Measurements from ENCODE around the gene MYO3B.
A peak's percentile ranks its signal among the peaks of the same experiment; 100 is the strongest.

The MYO3B gene

GRCh38 chr2:170306293-170306873, 128.4 kb downstream of the MYO3B start:
- no peak for DNase-seq

DNA sequence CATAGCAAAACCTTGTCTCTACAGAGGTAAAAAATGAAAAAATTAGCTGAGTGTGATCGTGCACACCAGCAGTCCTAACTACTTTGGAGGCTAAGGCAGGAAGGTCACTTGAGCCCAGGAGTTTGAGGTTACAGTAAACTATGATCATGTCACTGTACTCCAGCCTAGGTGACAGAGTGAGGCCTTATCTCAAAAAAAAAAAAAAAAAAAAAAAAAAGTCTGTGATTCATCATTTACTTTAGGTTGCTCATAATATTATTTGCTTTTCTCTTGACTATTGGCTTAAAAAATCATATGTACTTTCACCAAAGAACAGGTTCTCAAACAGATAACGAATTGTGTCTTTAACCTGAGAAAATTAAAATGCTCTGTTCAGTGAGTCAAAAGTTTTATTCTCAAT, 129.1 kb downstream of the MYO3B start:
- DNase-seq, result no peak

- DNase-seq, result no peak
These were observed 129.8 kb downstream of the MYO3B start for GRCh38 chr2:170307555-170308351.

DNA sequence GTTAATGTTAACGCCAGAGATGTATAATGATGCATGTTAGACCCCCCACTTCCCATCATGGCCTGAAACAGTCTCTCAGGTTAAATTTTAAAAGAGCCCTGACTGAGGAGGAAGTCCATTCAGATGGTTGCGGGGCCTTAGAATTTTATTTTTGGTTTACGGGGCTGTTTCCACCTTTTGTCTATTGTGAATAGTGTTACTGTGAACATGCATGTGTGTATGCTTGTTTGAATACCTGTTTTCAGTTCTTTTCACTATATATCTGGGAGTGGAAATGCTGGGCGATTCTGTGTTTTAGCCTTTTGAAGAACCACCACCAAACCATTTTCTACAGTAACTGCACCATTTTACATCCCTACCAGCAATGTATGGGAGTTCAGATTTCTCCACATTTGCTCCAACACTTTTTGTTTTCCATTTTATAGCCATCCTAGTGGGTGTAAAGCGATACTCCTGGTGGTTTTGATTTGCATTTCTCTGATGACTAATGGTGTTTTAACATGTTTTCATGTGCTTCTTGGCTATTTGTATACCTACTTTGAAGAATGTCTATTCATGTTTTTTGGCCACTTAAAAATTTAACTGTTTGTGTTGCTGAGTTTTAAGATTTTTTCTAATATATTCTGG, 133.0 kb downstream of the MYO3B start:
- DNase-seq, result no peak

DNA sequence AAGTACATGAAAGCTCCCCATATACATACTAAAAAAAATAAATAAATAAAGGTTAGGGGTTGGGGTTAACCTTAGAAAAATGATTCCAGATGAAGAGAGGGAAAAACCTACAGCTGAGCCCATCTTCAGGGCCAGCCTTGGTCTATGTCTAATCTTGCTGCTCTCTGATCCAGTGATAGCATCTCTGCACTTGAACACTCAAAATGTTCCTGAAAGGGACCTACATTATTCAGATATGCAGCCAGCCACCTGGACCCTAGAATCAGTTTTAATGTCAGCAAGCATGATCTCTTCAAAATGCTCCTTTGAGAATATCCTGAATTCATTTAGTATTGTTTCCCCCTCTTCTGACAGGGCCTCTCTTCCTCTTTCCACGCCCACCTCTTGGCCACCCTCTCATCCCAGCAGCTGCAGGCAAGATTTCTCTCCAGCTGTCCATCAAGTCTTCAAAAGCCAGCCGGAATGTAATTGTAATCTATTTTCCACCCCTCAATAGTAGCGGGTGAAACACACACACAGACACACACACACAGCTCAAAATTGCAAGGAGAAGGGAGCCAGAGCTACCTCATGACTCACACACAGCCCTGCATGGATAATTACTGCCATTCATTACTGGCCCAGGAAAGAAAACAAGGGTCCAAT, 135.5 kb downstream of the MYO3B start:
- no peak for DNase-seq

GRCh38 chr2:170313992-170314348, 136.0 kb downstream of the MYO3B start:
- DNase-seq, result no peak

GRCh38 chr2:170314744-170315447, 136.9 kb downstream of the MYO3B start:
- DNase-seq, result no peak

GRCh38 chr2:170320948-170321347, 143.0 kb downstream of the MYO3B start:
- no peak for DNase-seq

DNA sequence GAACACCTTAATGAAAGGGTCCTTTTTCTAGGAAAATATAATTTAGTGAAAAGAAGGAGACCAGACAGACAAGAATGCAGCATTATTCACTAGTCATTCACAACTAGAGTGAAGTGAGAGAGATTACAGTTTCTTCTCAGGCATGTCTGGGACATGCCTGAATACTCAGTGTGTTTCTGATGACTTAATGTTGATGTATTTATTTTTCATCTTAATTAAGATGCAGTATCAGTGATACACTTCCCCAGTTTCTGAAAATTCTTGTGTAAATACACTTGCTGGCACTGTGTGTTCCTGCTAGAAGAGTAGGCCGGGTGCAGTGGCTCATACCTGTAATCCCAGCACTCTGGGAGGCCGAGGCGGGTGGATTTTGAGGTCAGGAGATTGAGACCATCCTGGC, 143.6 kb downstream of the MYO3B start:
- no peak for DNase-seq

GRCh38 chr2:170322140-170322766, 144.3 kb downstream of the MYO3B start:
- DNase-seq, result no peak

- DNase-seq, result no peak
These were observed 145.8 kb downstream of the MYO3B start for GRCh38 chr2:170323743-170324142.

DNA sequence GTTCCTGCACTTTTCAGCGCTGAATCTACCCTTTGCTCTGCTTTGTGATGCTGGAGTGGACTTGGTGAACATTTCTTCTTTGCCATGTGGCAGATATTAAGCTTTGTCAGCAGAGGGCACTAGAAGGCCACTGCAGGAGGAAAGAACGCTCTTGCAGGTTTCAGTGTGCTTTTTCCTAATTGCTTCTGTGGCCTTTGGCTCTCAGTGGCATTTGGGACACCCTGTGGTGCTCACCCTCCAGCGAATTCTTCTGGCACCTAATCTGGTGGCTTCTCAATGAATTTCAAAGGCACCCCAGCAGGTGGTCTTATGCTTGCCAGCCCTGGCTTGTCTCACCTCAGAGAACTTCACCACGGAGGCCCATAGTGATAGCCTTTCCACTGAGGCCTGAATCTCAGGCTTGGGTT, 146.7 kb downstream of the MYO3B start:
- DNase-seq, result peak; percentile 40

GRCh38 chr2:170330881-170331280, 152.9 kb downstream of the MYO3B start:
- no peak for DNase-seq

GRCh38 chr2:170332676-170333402, 154.9 kb downstream of the MYO3B start:
- DNase-seq, result no peak

DNA sequence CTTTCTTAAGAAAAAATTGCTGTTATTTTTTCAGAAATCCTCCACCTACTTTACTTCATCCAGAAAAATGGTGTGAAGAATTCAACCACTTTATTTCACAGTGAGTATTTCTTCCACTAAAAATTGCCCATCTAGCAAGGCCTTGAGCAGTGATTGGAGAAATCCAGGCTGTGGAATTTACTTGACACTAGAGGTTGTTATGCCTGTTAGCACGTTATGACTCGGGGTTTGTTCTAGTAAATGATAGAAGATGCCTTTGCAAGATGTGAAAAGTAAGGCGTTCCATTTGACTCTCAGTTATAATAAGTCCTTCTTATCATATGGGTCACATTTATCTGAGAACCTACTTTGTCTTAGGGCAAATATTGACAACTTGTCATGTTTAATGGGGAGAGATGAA, 157.4 kb downstream of the MYO3B start:
- DNase-seq, result no peak

DNA sequence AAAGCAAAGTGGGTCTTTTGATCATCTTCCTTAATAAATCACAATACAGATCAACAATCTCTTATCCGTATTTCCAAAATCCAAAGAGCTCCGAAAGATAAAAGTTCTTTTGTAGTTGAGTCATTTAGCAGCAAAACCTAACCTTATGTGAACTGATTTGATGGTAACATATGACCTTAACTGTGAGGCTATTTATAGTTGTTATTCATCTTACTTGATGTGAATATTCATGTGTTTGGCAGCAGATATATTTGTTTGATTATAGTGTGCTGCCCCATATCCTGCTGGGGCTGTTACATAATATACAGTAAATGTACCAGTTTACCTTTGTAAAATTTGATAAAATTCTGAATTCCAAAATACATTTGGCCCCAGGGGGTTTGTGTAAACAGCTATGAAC, 158.5 kb downstream of the MYO3B start:
- no peak for DNase-seq

- no peak for DNase-seq
These were observed 159.0 kb downstream of the MYO3B start for GRCh38 chr2:170336916-170337315.

- no peak for DNase-seq
These were observed 161.4 kb downstream of the MYO3B start for GRCh38 chr2:170339322-170339721.

DNA sequence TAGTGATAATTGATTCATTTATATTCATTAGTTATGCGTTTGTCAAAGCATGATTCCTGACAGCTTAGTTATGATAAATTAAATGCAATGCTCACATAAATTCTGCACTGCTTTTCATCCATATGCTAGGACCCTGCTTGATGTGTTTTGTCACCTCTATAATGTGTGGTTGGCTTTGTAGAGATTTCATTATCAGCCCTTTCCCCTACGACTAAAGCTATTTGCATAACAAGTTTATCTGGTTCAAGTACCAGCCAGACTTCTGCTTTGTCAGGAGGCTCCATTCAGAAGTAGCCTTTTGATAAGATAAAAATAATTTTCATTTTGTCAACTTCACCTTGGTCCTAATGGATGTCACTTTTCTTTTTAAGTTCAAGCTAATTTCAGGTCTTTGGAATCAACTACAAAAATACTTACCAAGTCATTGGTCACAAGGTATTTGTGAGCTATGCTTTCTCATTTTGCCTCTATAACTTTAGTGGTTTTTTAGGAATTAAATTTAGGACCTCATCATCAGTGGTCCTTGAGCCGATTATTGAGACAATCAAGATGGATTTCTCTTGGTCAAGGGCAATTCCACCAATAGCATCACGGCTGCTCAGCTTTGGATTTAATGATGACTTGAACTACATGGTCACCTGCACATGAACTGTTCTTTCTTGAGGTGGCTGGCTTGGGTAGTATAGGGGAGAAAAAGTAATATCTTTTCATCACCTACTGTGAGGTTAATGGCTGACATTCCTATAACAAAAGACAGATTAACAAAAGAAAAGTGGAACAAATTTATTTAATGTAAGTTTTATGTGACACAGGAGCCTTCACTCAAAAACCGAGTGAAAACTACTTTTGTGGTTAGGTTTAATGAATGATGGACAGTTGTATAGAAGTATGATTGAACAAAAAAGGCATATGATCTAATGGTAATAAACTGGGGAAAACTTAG, 162.1 kb downstream of the MYO3B start:
- DNase-seq, result no peak

- DNase-seq, result no peak
These were observed 162.7 kb downstream of the MYO3B start for GRCh38 chr2:170340693-170341068.
